ENCODE measurements around the gene MINDY2.

The MINDY2 gene, protein sequence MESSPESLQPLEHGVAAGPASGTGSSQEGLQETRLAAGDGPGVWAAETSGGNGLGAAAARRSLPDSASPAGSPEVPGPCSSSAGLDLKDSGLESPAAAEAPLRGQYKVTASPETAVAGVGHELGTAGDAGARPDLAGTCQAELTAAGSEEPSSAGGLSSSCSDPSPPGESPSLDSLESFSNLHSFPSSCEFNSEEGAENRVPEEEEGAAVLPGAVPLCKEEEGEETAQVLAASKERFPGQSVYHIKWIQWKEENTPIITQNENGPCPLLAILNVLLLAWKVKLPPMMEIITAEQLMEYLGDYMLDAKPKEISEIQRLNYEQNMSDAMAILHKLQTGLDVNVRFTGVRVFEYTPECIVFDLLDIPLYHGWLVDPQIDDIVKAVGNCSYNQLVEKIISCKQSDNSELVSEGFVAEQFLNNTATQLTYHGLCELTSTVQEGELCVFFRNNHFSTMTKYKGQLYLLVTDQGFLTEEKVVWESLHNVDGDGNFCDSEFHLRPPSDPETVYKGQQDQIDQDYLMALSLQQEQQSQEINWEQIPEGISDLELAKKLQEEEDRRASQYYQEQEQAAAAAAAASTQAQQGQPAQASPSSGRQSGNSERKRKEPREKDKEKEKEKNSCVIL

DNA sequence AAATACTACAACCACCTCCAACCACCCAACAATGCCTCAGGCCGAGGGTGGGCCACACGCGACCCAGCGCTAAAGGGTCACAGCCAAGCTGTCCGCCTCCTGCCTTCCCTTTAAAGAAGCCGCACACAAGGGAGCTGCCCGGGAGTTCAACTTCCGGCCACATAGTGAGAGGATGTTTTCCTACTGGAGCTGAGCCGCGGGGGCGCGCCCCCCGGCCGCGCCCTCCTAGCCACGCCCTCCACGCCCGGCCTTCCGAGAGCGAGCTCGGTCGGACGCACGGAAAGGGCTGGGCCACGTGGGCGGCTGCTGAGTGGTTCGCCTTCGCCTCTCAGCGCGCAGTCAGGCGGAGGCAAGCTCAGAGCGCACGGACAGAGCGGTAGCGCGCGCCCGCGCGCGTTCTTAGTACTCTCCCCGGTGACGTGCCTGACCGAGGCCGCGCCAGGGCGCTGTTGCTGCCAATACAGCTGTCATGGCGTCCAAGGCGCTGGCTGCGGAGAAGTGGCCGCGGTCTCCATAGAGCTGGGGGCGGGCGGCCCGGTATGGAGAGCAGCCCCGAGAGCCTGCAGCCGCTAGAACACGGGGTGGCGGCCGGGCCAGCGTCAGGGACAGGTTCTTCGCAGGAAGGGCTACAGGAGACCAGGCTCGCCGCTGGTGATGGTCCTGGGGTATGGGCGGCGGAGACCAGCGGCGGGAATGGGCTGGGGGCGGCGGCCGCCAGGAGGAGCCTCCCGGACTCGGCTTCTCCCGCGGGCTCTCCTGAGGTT, at the start of gene MINDY2:
TSS of gene MINDY2 (plus strand) at position 446 of the 764 bp plus-strand sequence. CDS start at position 540, 94 bp downstream.
- peak; percentile 73 to 80 for DNase-seq (ENCODE audit: low read depth in 2 of 2)

DNA sequence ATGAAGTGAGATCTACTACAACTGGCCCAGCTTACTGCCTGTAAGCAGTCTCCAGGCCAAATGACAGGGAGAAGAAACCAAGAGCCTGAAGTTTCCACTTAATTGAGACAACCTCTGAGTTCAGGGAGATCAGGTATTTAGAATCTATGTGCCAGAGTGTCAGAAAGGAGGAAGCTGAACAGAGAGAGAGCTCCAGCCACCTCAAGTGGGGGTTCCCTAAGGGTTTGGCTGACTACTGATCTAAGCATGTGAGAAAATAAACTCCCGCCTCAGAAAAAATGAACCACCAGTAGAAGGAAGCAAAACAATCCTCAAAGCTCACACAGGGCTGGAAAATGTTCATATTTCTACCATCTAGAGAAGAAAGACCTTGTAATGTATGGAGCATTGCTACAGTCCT, 46.6 kb upstream of the MINDY2 start:
- no peak for DNase-seq (ENCODE audit: low read depth in 2 of 2)

- DNase-seq (ENCODE audit: low read depth in 2 of 2), result no peak
Observed at GRCh38 chr15:58726867-58727266, 44.2 kb upstream of the MINDY2 start.

- DNase-seq (ENCODE audit: low read depth in 2 of 2), result no peak
Observed at GRCh38 chr15:58731756-58732535, 39.2 kb upstream of the MINDY2 start.

- no peak for DNase-seq (ENCODE audit: low read depth in 2 of 2)
Observed at GRCh38 chr15:58732625-58733363, 38.3 kb upstream of the MINDY2 start.

DNA sequence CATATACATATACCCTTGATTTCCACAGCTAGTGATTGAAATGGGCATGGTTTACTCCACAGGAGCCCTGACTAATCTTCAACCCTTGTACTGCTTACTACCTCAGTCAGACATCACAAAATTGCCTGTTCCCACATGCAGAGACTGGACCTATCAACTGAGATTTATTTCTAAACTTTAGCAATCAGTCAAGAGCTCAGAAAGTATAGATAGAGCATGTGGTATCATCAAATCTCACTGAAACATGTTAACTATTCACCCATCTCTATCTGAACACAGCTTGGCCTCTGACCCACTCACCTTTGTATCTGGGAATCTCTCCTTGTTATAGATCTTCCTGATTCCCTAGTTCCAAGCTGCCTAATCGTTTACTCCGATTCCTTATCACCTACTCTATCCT, 36.2 kb upstream of the MINDY2 start:
- no peak for DNase-seq (ENCODE audit: low read depth in 2 of 2)

- no peak for DNase-seq (ENCODE audit: low read depth in 2 of 2)
Observed at GRCh38 chr15:58736018-58736643, 35.0 kb upstream of the MINDY2 start.

DNA sequence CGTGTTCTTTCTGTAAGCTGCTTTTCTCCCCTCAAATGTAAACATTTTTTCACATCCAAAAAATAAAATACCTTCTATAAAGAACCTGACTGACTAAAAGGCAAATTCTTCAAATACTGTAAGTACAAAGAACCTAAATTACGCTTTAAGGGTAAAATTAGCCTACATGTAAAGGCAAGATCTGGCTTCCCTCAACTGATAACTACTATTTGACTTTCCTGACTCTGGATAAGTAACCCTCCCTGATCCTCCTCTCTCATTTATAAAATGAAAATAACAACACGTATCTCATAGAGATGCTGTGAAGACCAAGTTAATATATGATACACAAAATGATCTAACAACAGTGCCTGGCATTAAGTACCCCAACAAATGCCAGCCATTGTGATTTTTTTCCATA, 33.8 kb upstream of the MINDY2 start:
- DNase-seq (ENCODE audit: low read depth in 2 of 2), result no peak

GRCh38 chr15:58738046-58738707, 32.9 kb upstream of the MINDY2 start:
- no peak for DNase-seq (ENCODE audit: low read depth in 2 of 2)

DNA sequence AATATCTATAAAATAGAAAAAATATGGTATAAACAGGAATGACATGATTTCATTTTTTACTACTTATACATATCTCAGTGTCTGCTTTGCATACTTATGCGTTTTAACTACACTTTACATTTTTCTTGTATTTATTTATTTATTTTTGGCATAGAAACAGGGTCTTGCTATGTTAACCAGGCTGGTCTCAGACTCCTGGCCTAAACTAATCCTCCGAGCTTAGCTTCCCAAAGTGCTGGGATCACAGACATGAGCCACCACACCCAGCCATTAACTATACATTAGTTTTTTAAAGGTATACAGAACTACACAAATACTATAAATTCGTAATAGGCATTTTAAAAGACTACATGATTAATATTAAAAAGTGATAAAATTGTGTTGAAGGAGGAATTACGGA, 30.7 kb upstream of the MINDY2 start:
- DNase-seq (ENCODE audit: low read depth in 2 of 2), result no peak

DNA sequence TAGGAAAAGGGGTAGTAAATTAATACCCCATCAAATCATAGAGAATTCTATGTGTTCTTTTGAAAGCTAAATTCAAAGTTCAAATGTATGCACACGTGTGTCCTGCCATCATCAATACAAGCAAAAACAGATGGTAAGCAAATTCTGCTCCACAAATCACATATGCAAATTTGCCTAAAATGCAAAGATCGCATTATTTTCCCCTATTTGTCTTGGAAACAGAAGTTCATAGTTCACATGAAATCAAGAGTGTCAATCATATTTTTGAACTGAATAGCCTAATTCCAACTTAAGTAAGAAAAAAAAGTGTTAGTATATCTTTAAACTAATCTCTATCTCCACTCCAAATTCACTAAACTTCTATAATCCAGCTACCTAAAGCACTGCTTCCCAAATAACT, 30.1 kb upstream of the MINDY2 start:
- no peak for DNase-seq (ENCODE audit: low read depth in 2 of 2)

GRCh38 chr15:58742022-58742813, 28.9 kb upstream of the MINDY2 start:
- no peak for DNase-seq (ENCODE audit: low read depth in 2 of 2)

DNA sequence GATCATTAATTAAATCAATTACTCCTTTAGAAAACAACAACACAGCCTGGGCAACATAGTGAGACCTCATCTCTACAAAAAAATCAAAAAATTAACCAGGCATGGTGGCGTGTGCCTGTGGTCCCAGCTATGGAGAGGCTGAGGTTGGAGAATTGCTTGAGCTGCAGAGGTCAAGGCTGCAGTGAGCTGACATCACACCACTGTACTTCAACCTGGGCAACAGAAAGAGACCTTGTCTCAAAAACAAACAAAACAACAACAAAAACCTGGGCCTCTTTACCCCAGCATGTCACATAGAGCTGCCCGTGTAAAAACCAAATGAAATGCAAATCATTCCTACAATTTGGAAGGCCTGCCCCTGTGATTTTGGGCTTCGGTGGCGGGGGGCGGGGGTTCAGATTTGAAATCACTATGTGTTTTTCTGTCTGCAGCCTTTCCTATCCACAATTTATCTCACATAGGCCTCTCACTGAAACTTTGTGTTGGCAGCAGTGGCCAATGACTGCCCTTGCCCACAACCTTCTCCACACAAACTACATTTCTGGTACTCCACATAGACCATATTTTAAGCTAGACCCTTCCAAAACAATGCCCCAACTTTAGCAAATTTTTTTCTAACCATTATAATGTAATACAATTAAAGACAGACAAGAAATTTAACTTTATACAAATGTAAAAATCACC, 28.1 kb upstream of the MINDY2 start:
- no peak for DNase-seq (ENCODE audit: low read depth in 2 of 2)

- DNase-seq (ENCODE audit: low read depth in 2 of 2), result no peak
Observed at GRCh38 chr15:58746174-58746573, 24.9 kb upstream of the MINDY2 start.

DNA sequence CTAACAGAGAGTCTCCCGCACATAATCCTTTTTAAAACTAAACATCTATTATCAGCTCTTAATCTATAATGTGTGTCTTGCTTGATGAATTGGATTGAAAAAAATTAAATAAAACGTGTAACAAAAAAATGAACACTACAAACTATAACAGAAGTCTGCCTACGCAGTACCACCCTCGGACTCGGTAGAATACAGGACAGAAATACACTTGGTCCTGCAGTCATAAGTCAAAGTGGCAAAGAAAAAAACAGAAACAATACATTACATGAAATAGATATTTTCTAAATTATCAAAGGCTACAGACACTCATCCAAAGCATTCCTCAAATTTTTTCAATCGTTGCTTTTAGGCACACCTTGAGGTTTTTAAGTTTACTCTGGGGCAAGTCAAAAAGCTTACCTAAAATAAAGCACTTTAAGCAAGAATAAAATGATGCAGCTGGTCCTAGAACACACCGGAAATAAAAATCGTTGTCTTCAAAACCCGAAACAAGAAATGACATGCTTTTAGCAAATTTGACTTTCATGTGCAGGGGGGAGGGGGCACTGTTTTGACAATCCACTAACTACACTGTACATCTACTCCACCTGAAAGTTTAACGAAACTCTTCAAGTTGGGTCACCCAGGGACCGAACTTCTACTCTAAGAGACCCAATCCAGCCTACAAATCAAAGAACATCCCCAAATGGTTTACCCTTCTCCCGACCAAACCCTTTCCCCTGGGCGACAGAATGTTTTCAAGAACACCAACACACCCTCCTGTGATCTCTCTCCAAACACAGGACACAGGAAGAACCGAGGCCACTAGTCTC, 22.9 kb upstream of the MINDY2 start:
- DNase-seq (ENCODE audit: low read depth in 2 of 2), result no peak

DNA sequence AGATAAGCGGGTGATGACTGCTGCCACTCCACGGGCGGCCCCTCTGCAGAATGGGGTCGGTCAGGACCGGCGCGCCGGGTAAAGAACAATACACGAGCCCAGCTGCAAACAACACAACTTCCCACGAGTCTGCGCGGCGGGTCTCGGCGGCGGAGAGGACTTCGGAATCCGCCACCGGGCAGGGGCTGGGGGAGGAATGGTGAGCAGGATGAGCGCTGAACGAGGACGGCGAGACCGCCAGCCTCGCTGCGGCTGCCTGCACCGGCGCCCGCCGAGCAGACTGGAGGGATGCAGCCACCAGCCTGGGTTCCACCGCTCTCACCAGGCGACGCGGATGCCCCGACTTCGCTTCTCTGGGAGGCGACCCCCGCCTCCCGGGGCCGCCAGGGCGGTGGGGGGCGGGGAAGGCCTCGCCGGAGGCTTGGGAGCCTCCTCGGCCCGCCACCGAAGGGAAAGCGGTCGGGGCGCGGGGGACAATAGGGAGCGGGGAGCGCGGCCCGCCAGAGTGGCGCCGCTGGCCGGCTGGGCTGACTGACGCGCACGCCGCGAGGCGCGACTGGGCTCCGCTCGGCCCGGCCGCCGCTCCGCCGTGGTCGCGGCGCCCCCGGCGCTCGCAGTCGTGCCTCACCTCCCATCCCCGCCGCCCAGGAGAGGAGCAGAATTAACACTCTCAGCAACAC, 22.1 kb upstream of the MINDY2 start:
- DNase-seq (ENCODE audit: low read depth in 2 of 2), result no peak

Data from stimulated activated CD4-positive, alpha-beta T cell treated with anti-CD3 and anti-CD28 coated beads, Interleukin-1b, Interleukin-23, amount 100 ng/mL, for 1 hour (primary cell).